GM19023 (cell line): ENCODE data around the gene BCAR3.

Source experiments
- ATAC-seq: cut with Tn5 transposase; IDR thresholded peaks from one replicate; pipeline ENCODE4 v1.9.1; 2021; ENCODE audit warnings: mild to moderate bottlenecking, moderate library complexity; ENCODE audit not compliant: unreplicated experiment

BCAR3 gene

DNA sequence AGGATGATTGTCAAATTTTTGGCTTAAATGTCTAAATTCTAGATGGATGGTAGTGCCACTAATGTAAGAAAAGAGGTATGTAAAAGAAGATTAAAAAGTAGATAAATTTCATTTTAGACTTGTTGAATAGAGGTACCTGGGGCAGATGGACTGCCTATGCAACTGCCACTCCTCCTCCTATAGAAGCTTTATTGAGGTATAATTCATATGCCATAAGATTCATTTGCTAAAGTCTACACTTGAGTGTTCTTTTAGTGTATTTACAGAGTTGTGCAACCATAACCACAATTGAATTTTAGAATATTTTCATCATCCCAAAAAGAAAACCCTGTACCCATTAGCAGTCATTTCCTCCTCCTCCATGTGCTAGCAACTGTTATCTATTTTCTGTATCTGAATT, 163.1 kb downstream of the BCAR3 start:
- no peak for ATAC-seq

DNA sequence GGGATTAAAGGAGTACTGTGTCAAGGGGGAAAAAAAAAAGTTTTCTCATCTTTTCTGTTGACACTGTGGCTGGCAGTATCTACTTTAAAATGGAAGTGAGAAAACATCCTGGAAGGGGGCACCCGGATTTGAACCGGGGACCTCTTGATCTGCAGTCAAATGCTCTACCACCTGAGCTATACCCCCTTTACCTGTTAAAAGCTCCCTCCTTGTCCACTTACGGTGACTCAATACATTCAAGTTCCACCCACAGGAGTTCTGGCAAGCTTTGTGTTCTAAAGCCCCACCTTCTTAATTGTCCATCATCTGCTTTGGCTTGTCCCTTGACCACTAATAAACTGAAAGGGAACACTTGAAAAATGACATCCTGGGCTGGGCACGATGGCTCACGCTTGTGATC, 165.5 kb downstream of the BCAR3 start:
- no peak for ATAC-seq
